Stimulated activated CD4-positive, alpha-beta T cell treated with anti-CD3 and anti-CD28 coated beads, Interleukin-4, amount 100 ng/mL, for 1 hour (primary cell): ENCODE results near the gene EFCAB6.

Experiments
- DNase-seq: peaks from one replicate; pipeline ENCODE4 v3.0.0-alpha.2; 2020

The EFCAB6 gene

GRCh38 chr22:43829904-43830851 is 18.1 kb upstream of the EFCAB6 start:
- DNase-seq, result no peak

- DNase-seq, result no peak
These were observed 17.1 kb upstream of the EFCAB6 start for GRCh38 chr22:43828998-43829782.

- no peak for DNase-seq
These were observed 16.6 kb upstream of the EFCAB6 start for GRCh38 chr22:43828725-43828997.

GRCh38 chr22:43827926-43828724 is 16.0 kb upstream of the EFCAB6 start:
- DNase-seq, result no peak

- DNase-seq, result no peak
These were observed 15.1 kb upstream of the EFCAB6 start for GRCh38 chr22:43827003-43827735.

- DNase-seq, result no peak
These were observed 14.3 kb upstream of the EFCAB6 start for GRCh38 chr22:43826142-43827002.

GRCh38 chr22:43825651-43826050 is 13.5 kb upstream of the EFCAB6 start:
- no peak for DNase-seq

- no peak for DNase-seq
These were observed 12.8 kb upstream of the EFCAB6 start for GRCh38 chr22:43824724-43825420.

- no peak for DNase-seq
These were observed 12.0 kb upstream of the EFCAB6 start for GRCh38 chr22:43823911-43824665.

GRCh38 chr22:43823353-43823908 is 11.3 kb upstream of the EFCAB6 start:
- DNase-seq, result no peak

- no peak for DNase-seq
These were observed 9.7 kb upstream of the EFCAB6 start for GRCh38 chr22:43821606-43822425.

GRCh38 chr22:43820651-43821305 is 8.7 kb upstream of the EFCAB6 start:
- DNase-seq, result no peak

- no peak for DNase-seq
These were observed 8.0 kb upstream of the EFCAB6 start for GRCh38 chr22:43819931-43820640.

- DNase-seq, result no peak
These were observed 7.4 kb upstream of the EFCAB6 start for GRCh38 chr22:43819421-43819921.

- no peak for DNase-seq
These were observed 6.9 kb upstream of the EFCAB6 start for GRCh38 chr22:43818981-43819380.

GRCh38 chr22:43817402-43817801 is 5.3 kb upstream of the EFCAB6 start:
- DNase-seq, result no peak

- no peak for DNase-seq
These were observed 2.2 kb upstream of the EFCAB6 start for GRCh38 chr22:43814264-43814663.
